ENCODE results near the gene RGP1.

DNA sequence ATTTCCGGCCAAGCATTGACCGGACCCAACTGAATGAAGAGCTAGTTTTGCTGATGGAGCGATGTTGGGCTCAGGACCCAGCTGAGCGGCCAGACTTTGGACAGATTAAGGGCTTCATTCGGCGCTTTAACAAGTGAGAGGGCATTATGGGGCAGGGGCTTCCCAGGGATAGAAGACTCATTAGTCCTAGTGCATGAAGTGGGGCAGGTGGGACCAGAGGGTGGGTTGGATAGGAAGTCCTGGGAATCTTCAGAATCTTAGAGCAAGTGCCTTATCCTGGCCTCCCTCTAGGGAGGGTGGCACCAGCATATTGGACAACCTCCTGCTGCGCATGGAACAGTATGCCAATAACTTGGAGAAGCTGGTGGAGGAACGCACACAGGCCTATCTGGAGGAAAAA is 57.0 kb downstream of the RGP1 start:
- TF ChIP-seq, protein P1, sequence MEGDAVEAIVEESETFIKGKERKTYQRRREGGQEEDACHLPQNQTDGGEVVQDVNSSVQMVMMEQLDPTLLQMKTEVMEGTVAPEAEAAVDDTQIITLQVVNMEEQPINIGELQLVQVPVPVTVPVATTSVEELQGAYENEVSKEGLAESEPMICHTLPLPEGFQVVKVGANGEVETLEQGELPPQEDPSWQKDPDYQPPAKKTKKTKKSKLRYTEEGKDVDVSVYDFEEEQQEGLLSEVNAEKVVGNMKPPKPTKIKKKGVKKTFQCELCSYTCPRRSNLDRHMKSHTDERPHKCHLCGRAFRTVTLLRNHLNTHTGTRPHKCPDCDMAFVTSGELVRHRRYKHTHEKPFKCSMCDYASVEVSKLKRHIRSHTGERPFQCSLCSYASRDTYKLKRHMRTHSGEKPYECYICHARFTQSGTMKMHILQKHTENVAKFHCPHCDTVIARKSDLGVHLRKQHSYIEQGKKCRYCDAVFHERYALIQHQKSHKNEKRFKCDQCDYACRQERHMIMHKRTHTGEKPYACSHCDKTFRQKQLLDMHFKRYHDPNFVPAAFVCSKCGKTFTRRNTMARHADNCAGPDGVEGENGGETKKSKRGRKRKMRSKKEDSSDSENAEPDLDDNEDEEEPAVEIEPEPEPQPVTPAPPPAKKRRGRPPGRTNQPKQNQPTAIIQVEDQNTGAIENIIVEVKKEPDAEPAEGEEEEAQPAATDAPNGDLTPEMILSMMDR (IDR thresholded peaks at IDR 0.05; ENCODE audit: low read depth, low read length, poor library complexity, severe bottlenecking), result no peak
- no peak for TF ChIP-seq EZH2phosphoT487 (IDR thresholded peaks at IDR 0.05; ENCODE audit: borderline replicate concordance, low read length)

All from DOHH2 (cell line).